HG02678 (cell line): ENCODE data around the gene PRKCA.
"Not testable (repeated sequence)": the region's sequence is repeated elsewhere in the genome, so short reads cannot be mapped to it uniquely, and the experiment has no call there.

Experiments
- ATAC-seq: cut with Tn5 transposase; IDR thresholded peaks from one replicate; pipeline ENCODE4 v1.9.1; 2021; ENCODE audit warnings: mild to moderate bottlenecking, moderate library complexity; ENCODE audit not compliant: unreplicated experiment

PRKCA gene

DNA sequence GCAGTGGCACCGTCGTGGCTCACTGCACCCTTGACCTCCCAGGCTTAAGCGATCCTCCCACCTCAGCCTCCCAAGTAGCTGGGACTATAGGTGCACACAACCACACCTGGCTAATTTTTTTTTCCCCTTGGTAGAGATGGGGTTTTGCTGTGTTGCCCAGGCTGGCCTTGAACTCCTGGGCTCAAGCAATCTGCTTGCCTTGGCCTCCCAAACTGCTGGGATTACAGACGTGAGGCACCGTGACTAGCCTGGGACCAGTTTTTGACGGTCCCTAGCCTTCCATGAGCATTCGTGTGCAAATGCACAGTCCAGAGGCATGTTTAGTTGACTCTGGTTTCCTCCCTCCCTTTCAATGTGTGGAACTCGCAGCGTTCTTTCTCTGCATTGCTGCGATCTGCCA, 48.2 kb downstream of the PRKCA start:
- not testable (repeated sequence) for ATAC-seq

GRCh38 chr17:66351033-66351432, 48.6 kb downstream of the PRKCA start:
- ATAC-seq = no peak

DNA sequence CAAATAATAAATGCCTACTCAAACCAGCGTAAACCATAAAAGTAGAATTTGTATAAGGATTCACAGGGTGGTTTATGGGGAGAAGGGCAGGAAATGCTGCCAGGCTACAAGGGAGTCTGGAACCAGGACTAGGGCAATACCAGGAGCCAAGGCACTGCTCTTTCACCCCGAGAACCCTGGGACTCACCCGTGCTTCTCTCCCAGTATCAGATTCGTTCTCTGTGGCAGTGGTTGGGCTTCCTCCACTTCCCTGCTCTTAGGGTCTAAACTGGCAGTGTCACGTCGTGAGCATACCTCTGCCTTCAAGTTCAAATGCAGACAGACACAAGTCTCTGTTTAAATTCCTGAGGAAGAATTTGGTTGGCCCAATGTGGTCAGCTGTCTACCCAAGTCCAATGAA, 49.3 kb downstream of the PRKCA start:
- ATAC-seq = no peak

GRCh38 chr17:66353937-66354401, 51.6 kb downstream of the PRKCA start:
- ATAC-seq = no peak

DNA sequence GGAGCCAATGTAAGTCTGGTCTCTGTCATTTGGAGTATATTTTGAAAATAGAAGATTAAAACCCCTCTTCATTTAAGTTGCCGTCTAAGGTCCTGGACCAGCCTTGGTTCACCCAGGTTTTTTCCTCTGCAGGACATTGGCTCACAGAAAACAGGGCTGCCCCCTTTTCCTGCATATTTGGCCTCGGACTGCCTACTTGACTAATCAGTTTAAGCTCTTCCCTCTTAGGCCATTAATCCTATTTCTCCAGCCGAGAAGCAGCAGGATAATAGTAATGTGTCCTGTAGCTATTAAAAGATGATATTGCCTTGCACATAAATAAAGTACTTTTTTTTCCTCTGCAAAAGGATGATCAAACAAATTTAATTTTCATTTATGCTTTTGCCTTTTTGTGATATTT, 52.1 kb downstream of the PRKCA start:
- ATAC-seq = no peak

- no peak for ATAC-seq
These were observed 52.6 kb downstream of the PRKCA start for GRCh38 chr17:66354981-66355380.

DNA sequence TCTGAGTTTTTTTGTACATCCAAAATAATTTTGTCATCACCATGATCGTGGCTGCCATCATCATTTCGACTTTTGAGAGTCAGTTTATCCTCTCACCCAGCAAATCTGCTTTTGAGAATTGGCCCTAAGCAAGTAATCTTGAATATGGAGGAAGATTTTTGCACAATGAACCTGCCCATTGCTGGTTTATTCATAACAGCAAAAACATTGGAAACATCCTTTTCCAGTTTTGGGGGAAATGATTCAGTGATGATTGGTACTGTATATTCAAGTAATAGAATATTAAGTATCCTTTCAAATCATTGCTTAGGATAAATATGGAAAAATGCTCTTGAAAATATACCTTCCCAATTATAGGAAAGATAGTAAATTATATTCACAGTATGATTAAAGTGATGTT, 53.1 kb downstream of the PRKCA start:
- no peak for ATAC-seq

GRCh38 chr17:66357037-66357436, 54.6 kb downstream of the PRKCA start:
- ATAC-seq = no peak

GRCh38 chr17:66359351-66359750, 56.9 kb downstream of the PRKCA start:
- ATAC-seq = no peak

DNA sequence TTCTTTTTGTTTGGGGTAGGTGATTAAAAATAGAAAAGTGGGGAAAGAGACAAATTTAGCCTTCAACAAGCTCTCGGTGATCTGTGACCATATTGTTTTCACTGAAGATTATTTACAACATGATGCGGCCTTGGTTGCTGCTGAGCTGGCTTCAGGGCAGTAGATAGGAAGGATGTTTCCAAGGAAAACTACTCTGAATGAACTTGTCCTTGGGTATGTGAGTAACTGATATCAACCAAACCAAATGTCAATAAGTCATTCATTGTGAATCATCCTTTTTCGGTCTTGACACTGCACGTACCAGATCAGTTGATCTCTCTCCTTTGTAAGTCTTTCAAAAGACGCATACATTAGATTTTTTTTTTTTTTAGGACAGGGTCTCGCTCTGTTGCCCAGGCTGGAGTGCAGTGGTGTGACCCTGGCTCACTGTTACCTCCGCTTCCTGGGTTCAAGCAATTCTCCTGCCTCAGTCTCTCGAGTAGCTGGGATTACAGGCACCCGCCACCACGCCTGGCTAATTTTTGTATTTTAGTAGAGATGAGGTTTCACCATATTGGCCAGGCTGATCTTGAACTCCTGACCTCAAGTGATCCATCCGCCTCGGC, 58.6 kb downstream of the PRKCA start:
- not testable (repeated sequence) for ATAC-seq

- no peak for ATAC-seq
These were observed 62.1 kb downstream of the PRKCA start for GRCh38 chr17:66364508-66364907.

- ATAC-seq = no peak
These were observed 62.6 kb downstream of the PRKCA start for GRCh38 chr17:66364990-66365490.

- no peak for ATAC-seq
These were observed 63.5 kb downstream of the PRKCA start for GRCh38 chr17:66365903-66366302.

DNA sequence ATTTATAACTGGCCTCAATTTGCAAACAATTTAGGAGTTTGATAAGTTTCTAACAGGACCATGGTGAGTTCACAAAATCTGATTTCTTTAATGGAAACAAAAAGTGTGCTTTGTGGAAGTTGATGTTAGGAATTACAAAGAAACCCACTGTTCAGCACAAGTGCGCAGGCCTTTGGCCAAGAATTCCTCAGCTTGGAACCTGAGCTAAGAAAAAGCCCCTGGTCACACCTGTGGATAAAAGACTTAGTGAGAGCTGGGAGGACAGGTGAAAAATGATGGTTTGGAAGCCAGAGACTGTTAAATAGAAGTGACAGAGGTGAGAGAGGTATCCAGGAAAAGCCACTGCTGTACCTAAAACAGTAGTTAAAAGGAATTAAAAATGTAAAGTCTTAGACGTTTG, 64.7 kb downstream of the PRKCA start:
- no peak for ATAC-seq

DNA sequence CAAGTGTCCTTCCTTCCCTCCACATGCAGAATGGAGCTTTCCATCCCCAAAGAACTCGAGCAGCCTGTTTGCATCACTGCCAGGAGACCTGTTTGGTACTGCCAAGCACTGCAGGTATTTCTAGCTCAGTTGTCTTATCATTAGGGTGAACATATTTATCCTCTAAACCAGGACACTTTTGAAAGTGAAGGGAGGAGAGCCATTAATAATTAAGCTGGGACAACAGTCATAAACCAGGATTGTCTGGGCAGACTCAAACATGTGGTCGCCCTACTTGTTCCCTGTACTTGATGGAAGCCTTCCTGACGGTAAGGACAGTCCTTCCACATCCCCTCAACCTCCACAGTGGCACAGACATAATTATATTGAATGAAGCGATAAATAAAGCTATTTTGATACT, 67.4 kb downstream of the PRKCA start:
- no peak for ATAC-seq

DNA sequence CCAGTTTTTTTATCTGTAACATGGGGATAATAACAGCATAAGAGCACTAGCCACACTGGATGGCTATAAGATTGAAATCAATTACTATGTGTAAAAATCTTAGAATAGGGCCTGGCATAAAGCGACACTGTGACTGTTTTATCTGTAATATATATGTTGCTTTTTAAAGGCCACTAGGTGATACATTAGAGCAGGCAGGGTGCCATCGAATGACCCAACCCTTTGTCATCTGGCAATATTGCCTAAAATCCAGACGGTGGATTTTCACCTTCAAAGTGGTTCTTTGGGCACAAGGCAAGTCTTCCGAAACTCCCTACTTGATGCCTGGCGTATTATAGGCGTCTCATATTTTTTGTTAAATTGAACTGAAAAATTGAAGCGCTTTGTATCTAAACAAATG, 69.1 kb downstream of the PRKCA start:
- ATAC-seq = no peak

DNA sequence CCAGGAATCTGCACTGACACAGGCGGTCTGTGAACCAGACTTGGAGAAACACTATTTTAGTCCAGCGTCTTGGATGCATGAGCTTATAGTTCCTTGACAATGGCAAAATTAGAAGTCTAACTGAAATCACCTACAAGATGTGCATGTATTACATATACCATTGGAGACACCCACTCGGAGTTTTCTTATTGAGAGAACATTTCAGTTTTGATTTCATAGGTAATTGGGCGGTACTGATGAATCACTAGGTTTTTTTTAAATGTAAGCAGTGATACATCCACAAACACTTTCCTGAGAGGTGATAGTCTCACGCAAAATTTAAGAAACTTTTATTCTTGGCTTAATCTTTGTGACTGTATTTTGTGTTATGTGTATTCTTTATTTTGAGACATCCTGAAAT, 69.8 kb downstream of the PRKCA start:
- ATAC-seq = no peak

- ATAC-seq = no peak
These were observed 70.7 kb downstream of the PRKCA start for GRCh38 chr17:66373079-66373478.

DNA sequence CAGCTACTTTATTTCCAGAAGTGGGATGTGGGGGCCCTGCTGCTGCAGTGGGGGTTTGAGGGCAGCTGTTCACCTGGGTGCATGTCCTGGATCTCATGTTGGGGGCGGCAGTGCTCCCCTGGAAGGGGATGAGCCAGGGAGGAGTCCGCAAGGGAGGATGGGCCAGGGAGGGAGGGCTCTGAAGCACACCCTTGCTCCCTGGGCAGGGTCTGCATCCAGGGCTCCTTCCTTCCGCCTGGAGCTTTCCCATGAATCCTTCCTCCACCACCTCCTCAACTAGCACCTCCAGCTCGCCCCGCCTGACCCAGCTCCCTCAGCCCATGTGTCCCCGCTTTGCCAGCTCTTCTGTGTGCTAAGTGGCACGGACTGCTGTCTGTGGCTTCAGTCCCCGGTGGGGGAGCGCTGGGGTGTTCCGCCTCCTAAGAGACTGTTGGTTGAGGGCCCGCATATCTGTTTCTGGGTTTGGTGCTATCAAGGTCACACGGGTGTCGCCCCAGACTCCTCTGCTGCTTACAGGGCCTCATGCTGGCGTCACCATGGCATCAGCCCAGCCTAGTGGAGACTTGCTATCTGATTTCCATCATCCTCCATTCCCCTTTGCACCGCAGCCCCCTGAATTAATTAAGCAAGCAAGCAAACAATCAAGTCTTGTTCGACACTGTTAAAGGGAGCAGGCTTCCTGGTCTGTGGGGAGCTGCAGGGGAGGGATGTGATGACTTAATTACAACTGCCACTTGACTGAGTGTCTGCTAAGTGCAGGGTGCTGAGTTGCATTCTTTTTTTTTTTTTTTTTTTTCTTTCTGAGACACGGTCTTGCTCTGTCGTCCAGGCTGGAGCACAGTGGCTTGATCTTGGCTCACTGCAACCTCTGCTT, 71.8 kb downstream of the PRKCA start:
- no peak for ATAC-seq

- no peak for ATAC-seq
These were observed 72.7 kb downstream of the PRKCA start for GRCh38 chr17:66375121-66375520.

GRCh38 chr17:66378296-66378695, 75.9 kb downstream of the PRKCA start:
- no peak for ATAC-seq

DNA sequence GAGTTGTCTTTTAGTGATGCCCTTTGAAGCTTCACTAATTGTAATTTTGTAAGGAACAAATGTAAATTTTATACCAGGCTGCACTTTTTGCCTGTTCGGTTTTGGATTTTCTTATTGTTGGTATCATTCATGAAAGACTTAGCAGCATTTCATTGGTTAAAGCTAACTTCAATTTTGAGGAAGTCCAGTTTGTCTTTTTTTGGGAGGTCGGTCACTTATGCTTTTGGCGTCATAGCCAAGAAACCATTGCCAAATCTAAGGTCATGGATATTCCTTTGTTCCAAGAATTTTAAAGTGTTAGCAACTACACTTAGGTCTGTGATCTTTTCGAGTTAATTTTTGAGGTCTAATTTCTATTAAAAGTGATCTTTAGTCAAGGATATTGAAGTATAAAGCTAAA, 77.1 kb downstream of the PRKCA start:
- ATAC-seq = no peak
